OCI-LY7 (cell line): ENCODE data around the gene PLAAT3.

ENCODE experiments used
- EZH2phosphoT487 ChIP-seq: fragments of 200-600 bp; sonication (generic); IDR thresholded peaks from 2 replicates; pipeline ENCODE4 v1.6.1; 2018; ENCODE audit warnings: low read depth, borderline replicate concordance, mild to moderate bottlenecking, mixed run types, antibody characterized with exemption, low read length, moderate library complexity, mixed read lengths
- TF ChIP-seq, protein P1 (sequence below): fragments of 200-600 bp; sonication (generic); conservative IDR thresholded peaks from 2 replicates; pipeline ENCODE4 v1.5.1; 2014; ENCODE audit warnings: mild to moderate bottlenecking, antibody characterized with exemption, low read length, moderate library complexity, mixed read lengths

DNA sequence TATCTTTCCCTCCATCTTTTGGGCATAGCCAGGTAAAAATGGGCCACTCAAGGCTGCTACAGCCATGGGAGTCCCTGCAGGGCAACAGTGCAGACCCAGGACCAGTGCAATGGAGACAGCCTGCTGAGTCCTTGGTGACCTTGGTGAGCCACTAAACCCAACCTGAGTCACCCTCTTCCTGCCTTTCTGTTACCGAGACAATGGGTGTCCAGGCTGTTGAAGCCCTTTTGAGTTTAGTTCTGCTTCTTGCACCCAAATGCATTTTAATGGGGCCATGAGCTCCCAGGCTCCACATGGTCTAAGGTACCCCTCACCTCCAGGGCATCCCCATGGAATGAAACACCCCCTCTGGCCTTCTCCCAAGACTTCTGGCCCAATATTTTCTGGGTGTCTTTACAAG lies 78.5 kb downstream of the PLAAT3 start:
- TF ChIP-seq, protein P1, sequence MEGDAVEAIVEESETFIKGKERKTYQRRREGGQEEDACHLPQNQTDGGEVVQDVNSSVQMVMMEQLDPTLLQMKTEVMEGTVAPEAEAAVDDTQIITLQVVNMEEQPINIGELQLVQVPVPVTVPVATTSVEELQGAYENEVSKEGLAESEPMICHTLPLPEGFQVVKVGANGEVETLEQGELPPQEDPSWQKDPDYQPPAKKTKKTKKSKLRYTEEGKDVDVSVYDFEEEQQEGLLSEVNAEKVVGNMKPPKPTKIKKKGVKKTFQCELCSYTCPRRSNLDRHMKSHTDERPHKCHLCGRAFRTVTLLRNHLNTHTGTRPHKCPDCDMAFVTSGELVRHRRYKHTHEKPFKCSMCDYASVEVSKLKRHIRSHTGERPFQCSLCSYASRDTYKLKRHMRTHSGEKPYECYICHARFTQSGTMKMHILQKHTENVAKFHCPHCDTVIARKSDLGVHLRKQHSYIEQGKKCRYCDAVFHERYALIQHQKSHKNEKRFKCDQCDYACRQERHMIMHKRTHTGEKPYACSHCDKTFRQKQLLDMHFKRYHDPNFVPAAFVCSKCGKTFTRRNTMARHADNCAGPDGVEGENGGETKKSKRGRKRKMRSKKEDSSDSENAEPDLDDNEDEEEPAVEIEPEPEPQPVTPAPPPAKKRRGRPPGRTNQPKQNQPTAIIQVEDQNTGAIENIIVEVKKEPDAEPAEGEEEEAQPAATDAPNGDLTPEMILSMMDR: no peak
- no peak for TF ChIP-seq EZH2phosphoT487
